HG02981 (cell line): ENCODE measurements around the gene TTLL9.
"Not testable (repeated sequence)": the region's sequence is repeated elsewhere in the genome, so short reads cannot be mapped to it uniquely, and the experiment has no call there.

ENCODE experiments used
- ATAC-seq: cut with Tn5 transposase; IDR thresholded peaks from one replicate; pipeline ENCODE4 v1.9.1; 2021; ENCODE audit warnings: mild to moderate bottlenecking, moderate library complexity; ENCODE audit not compliant: unreplicated experiment

The TTLL9 gene

GRCh38 chr20:31916708-31917107 is 46.3 kb downstream of the TTLL9 start:
- ATAC-seq = no peak

DNA sequence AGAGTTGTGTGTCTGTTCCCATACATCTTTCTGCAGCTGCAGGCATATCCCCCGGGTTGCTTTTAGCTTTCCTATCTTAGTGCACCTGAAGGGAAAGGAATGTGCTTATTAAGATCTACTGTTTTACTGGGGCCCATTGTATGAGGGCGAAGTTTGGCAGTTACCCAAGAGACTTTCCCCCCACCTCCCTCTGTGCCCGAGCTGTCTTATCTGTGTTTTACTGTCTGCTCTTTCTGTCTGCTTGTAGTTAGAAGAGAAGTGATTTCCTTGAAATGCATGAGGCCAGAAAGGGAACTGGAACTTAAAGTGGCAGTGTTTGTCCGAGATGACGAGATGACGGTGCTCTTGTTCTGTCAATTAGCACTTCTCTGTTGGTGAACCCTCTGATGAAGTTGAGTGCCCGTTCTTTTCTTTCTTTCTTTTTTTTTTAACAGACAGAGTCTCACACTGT is 47.6 kb downstream of the TTLL9 start:
- ATAC-seq = not testable (repeated sequence)

DNA sequence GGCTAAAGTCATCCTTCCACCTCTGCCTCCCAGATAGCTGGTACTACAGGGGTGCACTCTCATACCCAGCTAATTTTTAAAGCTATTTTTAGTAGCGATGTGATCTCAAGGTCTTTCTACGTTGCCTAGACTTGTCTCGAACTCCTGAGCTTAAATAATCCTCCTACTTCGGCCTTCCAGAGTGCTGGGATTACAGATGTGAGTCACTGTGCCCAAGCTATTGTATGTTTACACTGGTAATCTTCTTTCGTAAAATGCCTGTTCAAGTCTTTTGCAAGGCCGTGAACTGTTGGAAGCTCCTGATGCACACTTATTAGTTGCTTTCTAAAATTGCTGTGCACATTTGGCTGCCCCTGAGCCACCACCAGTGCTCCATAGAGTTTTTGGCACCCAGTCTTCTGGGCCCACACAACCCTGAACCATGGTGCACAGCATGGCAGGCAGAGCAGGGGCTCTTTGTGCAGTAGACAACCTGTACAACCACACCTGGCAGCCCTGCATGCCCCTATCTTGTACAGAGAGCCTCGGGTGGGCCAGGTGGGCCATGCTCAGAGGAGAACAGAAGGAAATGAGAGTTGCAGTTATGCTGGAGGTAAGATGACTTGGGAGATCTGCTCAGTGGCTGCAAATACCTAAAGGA is 48.2 kb downstream of the TTLL9 start:
- ATAC-seq = no peak

DNA sequence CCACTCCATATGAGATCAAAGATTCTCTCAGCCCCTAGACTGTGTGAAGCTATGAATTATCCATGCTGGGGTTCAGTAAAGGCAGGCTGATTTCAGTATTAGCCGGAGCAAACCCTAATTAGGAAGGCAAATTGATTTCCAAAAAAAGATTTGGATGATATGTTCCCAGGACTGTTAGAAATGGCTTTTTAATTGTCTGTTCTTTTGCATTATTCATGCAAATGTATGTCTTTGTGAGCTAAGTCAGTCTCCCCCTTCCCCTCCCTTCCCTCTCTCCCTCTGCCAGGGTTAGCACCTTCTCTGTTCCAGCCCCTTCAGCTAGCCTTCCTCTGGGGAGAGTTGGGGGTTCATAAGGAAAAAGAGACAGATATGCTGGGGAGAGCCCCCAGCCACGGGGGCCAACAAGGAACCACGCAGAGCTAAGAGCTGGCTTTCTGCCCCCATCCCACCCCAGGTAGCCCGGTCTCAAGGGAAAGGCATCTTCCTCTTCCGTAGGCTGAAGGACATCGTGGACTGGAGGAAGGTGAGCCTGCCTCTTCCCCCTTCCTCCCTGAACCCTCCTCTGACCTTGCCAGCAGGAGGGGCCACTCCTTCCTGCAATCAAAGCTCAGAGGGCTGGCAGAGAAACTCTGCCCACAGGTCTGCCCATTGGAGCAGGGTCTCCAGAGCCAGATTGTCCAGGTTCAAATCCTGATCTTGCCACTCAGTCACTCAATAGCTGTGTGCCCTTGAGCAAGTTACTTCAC is 49.1 kb downstream of the TTLL9 start:
- no peak for ATAC-seq

DNA sequence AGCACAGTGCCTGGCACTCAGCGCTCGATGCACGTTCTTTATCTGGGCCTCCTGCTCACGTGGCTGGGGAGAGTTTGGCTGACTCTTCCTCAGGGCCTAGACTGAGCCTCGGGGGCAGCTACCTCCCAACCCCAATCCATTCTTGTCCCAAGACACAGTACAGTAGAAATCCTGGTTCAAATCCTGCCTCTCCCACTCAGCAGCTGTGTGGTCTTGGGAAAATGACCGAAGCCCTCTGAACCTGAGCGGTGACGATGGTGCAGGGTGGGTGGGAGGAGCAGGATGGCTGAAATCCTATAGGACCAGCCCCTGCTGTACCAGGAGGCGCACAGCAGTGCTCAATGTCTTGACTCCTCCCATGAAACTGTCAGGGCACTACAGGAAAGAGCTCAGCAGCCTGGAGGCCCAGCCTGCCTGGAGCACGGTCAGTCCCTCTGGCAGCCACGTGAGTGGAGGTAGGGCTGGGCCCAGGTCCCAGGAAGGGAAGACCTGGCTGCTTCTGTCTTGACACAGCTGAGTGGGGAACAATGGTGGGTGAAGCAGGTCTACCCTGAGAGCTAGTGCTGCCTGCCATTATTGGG is 49.9 kb downstream of the TTLL9 start:
- no peak for ATAC-seq

GRCh38 chr20:31921480-31921879 is 51.0 kb downstream of the TTLL9 start:
- ATAC-seq = not testable (repeated sequence)

- no peak for ATAC-seq
These were observed 51.7 kb downstream of the TTLL9 start for GRCh38 chr20:31922181-31922580.

- no peak for ATAC-seq
These were observed 52.2 kb downstream of the TTLL9 start for GRCh38 chr20:31922588-31922987.

GRCh38 chr20:31923388-31924331 is 53.2 kb downstream of the TTLL9 start:
- peak; percentile 68 for ATAC-seq

DNA sequence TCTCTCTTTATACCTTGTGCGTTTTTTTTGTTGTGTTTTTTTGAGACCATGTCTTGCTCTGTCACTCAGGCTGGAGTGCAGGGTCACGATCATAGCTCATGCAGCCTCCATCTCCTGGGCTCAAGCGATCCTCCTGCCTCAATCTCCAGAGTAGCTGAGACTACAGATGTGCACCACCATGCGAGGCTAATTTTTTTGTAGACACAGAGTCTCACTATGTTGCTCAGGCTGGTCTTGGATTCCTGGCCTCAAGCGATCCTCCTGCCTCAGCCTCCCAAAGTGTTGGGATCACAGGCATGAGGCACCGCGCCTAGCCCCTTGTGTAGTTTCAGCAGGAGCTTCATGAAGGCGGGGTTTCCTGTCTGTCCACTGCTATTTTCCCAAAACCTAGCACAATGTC is 54.1 kb downstream of the TTLL9 start:
- ATAC-seq = no peak

DNA sequence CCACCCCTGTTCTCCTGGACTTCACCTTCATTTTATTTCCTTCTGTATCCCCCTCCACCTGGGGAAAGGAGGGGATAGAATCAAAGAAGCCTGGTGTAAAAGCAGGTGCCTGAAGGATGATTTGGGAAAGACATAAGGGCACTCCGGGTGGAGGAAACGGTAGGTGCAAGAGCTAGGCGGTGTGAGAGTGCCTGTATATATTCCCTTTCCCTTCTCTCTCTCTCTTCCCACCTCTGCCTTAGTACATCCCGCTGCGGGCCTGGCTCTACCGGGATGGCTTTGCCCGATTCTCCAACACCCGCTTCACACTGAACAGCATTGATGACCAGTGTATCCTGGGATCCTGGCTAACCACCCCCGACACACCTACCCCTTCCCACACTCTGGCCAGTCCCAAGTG is 55.2 kb downstream of the TTLL9 start:
- no peak for ATAC-seq

DNA sequence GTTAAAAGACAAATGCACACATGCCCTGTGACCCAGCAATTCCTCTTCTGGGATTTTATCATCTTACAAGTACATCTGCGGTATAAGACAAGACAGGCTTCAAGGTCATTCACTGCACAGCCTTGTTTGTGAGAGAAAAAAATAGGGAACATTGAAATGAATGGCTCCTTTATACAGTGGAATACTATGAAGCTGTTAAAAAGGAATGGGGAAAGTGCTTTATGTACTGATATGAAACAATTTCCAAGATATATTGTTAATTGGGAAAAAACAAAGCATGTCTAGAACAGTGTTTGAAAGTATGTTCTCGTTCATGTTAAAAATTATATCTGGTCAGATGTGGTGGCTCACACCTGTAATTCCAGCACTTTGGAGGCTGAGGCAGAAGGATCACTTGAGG is 56.1 kb downstream of the TTLL9 start:
- ATAC-seq = no peak

DNA sequence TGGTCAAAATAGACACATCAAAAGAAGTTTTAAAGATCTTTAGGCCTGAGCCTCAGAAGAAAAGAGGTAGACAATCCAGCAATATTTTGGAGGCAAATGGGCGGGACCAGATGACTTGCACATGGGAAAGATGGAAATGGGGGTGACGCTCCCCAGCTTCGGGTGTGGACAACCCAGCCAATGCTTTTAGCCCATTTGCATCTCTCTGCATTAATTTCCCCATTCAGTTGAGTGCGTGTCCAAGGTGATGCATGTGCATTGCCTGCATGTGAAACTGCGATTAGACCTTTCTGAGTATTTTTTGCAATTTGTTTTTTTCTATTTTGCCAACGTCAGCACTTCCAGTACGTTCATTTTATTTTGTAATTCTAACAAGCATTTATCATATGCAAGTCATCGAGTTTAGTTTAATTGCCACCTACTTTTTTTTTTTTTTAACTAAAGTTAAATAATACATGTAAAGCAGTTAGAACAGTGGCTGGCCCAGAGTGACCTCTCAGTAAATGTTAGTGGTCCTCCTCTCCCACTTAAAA is 57.3 kb downstream of the TTLL9 start:
- ATAC-seq = no peak

- not testable (repeated sequence) for ATAC-seq
These were observed 59.2 kb downstream of the TTLL9 start for GRCh38 chr20:31929631-31930030.

DNA sequence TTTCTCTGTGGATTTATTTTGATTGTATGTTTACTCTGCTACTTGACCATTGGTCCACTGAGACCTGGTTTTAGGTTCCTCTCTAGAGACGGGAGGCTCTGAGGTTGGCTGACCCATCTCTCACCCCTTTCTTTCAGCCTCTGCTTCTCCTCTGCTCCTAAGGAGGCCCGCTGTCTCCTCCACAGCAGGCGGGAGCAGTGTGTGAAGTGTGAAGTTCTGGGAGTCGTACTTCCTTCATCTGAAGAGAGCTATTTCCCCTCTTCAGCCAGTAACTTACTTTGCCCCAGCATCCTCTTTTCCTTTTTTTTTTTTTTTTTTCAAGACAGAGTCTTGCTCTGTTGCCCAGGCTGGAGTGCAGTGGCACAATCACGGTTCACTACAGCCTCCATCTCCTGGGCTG is 60.3 kb downstream of the TTLL9 start:
- no peak for ATAC-seq

DNA sequence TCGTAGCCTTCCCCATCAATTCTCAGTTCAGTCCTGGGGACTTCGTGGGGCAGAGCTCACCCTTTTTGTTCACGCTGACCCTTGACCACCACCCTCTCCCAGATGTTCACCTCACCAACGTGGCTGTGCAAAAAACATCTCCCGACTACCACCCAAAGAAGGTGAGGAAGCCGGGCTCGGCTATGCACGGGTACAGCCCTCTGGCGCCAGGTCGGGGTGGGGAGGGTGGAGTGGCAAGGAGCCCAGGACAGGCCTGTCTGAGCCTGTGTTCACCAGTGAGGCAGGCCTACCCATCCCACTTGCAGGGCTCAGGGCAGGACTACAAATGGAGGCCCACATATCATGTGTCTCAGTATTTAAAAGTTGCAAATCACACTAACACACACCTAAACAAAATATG is 63.3 kb downstream of the TTLL9 start:
- ATAC-seq = no peak

DNA sequence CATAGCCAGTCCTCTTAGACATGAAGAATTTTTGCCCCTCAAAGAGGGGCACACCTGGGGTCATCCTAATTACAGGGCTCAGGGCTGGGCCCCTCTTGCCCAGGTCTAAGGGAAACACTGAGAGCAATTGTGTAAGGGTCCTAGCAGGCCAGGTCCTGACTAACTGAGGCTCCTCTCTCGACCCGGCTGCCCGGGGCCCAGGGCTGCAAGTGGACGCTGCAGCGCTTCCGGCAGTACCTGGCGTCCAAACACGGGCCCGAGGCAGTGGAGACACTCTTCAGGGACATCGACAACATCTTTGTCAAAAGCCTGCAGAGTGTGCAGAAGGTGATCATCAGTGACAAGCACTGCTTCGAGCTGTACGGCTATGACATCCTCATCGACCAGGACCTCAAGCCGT is 64.1 kb downstream of the TTLL9 start:
- ATAC-seq = no peak

GRCh38 chr20:31934968-31935764 is 64.7 kb downstream of the TTLL9 start:
- ATAC-seq = no peak

- no peak for ATAC-seq
These were observed 66.0 kb downstream of the TTLL9 start for GRCh38 chr20:31936420-31936819.

- no peak for ATAC-seq
These were observed 67.4 kb downstream of the TTLL9 start for GRCh38 chr20:31937820-31938219.
